Breast epithelium (tissue), 3 donors: ENCODE data around the gene EHF.

Source experiments
- POLR2A ChIP-seq: fragments of 450-650 bp; IDR thresholded peaks from one replicate; pipeline ENCODE4 v1.6.1; 2016; ENCODE audit warnings: antibody characterized with exemption, mild to moderate bottlenecking, moderate library complexity
- TF ChIP-seq, protein P1 (sequence below), 3 donors: fragments of 450-650 bp; IDR thresholded peaks; one replicate each; pipeline ENCODE4 v1.5.1; 2016 to 2017; ENCODE audit warnings: antibody characterized with exemption in 3 of 3, mild to moderate bottlenecking in 3 of 3, moderate library complexity in 3 of 3

DNA sequence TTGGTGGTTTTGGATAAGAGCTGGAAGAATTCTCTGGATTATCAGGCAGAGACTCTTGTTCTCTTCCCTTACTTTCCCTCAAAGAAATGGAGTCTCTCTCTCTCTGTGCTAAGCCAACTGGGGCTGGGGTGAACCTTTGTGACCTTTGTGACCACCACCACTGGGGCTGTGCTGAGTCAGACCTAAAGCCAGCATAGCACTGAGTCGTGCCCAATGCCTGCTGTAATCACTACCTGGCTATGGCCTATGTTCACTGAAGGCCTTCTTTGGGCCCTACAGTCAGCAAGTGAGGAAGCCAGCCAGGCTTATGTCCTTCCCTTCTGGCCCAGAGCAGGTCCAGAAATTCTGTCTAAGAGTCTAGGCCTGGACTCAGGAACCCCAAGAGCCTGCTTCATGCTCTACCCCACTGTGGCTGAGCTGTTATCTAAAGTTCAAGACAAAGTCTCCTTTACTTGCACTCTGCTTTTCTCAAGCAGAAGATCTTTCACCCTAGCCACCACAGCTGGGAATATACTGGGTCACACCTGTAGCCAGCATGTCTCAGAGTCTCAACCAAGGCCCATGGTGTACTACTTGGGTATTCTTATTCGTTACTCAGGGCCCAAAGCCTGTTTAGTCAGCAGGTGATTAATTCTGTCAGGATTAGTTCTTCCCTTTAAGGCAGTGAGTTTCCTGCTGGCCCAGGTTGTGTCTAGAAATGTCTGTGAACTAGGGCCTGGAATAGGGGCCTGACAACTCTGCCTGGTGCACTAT lies 86.0 kb downstream of the EHF start:
- TF ChIP-seq, protein P1, sequence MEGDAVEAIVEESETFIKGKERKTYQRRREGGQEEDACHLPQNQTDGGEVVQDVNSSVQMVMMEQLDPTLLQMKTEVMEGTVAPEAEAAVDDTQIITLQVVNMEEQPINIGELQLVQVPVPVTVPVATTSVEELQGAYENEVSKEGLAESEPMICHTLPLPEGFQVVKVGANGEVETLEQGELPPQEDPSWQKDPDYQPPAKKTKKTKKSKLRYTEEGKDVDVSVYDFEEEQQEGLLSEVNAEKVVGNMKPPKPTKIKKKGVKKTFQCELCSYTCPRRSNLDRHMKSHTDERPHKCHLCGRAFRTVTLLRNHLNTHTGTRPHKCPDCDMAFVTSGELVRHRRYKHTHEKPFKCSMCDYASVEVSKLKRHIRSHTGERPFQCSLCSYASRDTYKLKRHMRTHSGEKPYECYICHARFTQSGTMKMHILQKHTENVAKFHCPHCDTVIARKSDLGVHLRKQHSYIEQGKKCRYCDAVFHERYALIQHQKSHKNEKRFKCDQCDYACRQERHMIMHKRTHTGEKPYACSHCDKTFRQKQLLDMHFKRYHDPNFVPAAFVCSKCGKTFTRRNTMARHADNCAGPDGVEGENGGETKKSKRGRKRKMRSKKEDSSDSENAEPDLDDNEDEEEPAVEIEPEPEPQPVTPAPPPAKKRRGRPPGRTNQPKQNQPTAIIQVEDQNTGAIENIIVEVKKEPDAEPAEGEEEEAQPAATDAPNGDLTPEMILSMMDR (IDR thresholded peaks at IDR 0.05) = no peak
- no peak for TF ChIP-seq POLR2A
